Caco-2 (cell line): ENCODE results near the gene CUL9. TPM values are rescaled to one million over a fixed set of nuclear protein-coding genes. Genes with fewer than 3 reads are reported as not detected.
A peak's percentile ranks its signal among the peaks of the same experiment; 100 is the strongest.

Experiments used
- BruUV-seq: library from RNA; stranded (reverse); fragments of 400-500 nt; replicated peaks from 2 replicates; lab custom pipeline; 2021; lab: Mats Ljungman, UMichigan
- CTCF ChIA-PET: fragments of 300-600 bp; sonication (Branson Sonifier 250); formaldehyde crosslinking; loops from one replicate; lab custom pipeline; 2022; ENCODE audit warnings: antibody characterized with exemption; lab: Charles Lee
- POLR2A ChIA-PET: fragments of 300-600 bp; sonication (Branson Sonifier 250); formaldehyde crosslinking; loops from one replicate; lab custom pipeline; 2022; ENCODE audit warnings: antibody characterized with exemption; lab: Charles Lee
- DNase-seq, 2 experiments: peaks; one replicate each; pipeline versions ENCODE4 v3.0.0 to v3.0.0-alpha.2; 2020 to 2022
- H3K27me3 ChIP-seq: replicated peaks from 2 replicates; pipeline ENCODE4 v1.6.0; 2011; ENCODE audit warnings: low read length; ENCODE audit not compliant: control insufficient read depth, insufficient read depth
- H3K36me3 ChIP-seq: 2 replicates; pipeline ENCODE4 v1.5.1; 2011; ENCODE audit warnings: low read length; ENCODE audit not compliant: control insufficient read depth, insufficient read depth
- H3K4me1 ChIP-seq: fragments of 250-450 bp; sonication (Bioruptor Pico); 2 replicates; pipeline ENCODE4 v1.5.1; 2020; ENCODE audit warnings: mild to moderate bottlenecking
- H3K4me3 ChIP-seq: 2 replicates; pipeline ENCODE4 v1.5.1; 2011; ENCODE audit warnings: low read depth, mild to moderate bottlenecking, control low read depth, low read length
- H3K9me3 ChIP-seq: fragments of 250-450 bp; sonication (Bioruptor Pico); 2 replicates; pipeline ENCODE4 v1.5.1; 2020; ENCODE audit warnings: mild to moderate bottlenecking, moderate library complexity
- H3K27ac Mint-ChIP-seq: one replicate; pipeline ENCODE4 v1.8.0; 2022; ENCODE audit warnings: mixed read lengths; ENCODE audit not compliant: unreplicated experiment
- H3K27me3 Mint-ChIP-seq: one replicate; pipeline ENCODE4 v1.8.0; 2022; ENCODE audit warnings: mixed read lengths; ENCODE audit not compliant: insufficient read depth, unreplicated experiment
- H3K36me3 Mint-ChIP-seq: one replicate; pipeline ENCODE4 v1.8.0; 2022; ENCODE audit warnings: mild to moderate bottlenecking, mixed read lengths; ENCODE audit not compliant: insufficient read depth, unreplicated experiment
- H3K4me1 Mint-ChIP-seq: one replicate; pipeline ENCODE4 v1.8.0; 2022; ENCODE audit warnings: low read depth, mixed read lengths; ENCODE audit not compliant: unreplicated experiment
- H3K4me3 Mint-ChIP-seq: one replicate; pipeline ENCODE4 v1.8.0; 2022; ENCODE audit warnings: mild to moderate bottlenecking, moderate library complexity, mixed read lengths; ENCODE audit not compliant: unreplicated experiment
- H3K9me3 Mint-ChIP-seq: one replicate; pipeline ENCODE4 v1.8.0; 2022; ENCODE audit warnings: mixed read lengths; ENCODE audit not compliant: unreplicated experiment
- intact Hi-C: fragments of 100-400 bp; cut with micrococcal nuclease; formaldehyde crosslinking; loops from one replicate; pipeline ENCODE4 v1.10.0; 2022; ENCODE audit not compliant: unreplicated experiment
- total RNA-seq: library from RNA; stranded (reverse); gene quantifications from 2 replicates; pipeline ENCODE4 v1.2.3, GENCODE V29; 2022
- TF ChIP-seq, protein P1 (sequence below), 2 experiments: fragments of 200-600 bp in 1 of 2; IDR thresholded peaks; 1 replicate in 1 of 2; 2 replicates in 1 of 2; pipeline versions ENCODE4 v1.5.1 to v1.8.0; 2011 to 2022; ENCODE audit warnings: antibody characterized with exemption in 1 of 2, control low read depth in 1 of 2, inconsistent platforms in 1 of 2, low read depth in 1 of 2, low read length in 1 of 2, mild to moderate bottlenecking in 1 of 2, moderate library complexity in 1 of 2; ENCODE audit not compliant: insufficient read depth in 1 of 2, severe bottlenecking in 1 of 2, unreplicated experiment in 1 of 2

CUL9 gene
- total RNA-seq, 1 experiment from 2014 or later: 16.7 TPM

DNA sequence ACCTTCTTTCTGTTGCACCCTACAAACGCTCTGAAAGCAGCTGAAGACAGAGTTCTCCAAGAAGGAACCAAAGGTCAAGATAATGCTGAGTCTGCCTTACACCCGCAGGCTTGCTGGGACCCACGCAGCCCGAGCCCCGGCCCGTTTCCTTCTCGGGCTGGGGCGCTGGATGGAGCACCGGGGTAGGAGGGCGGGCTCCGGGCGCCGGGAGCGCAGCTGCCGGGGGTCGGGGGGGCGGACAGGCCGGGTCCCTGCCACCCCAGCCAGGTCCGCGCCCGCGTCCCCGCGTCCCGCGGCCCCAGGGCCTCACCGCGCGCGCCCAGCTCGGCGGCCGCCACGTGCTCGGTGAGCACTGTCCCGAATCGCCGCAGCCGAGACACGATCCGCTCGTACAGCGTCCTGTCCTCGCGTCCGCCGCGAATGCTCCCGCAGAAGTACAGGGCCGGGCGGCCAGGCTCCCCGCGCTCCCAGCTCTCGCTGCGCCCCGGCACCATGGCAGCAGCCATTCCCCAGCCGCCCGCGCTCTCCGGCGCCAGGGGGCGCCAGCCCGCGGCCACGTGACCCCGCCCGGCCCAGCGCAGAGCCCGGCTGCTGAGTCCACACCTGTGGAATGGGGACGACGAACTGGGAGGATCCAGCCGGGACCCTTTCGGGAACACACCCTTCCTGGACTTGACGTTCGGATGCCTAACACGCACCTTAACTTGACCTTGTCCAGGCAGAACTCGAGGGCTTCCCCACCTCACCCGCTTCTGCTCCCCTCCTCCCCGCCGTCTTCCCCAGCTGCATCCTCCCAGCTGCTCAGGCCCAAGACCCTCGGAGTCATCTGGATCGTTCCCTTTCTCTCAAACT, 47.2 kb downstream of the CUL9 start, which contains the start of gene DNPH1:
Gene DNPH1, minus strand, starts transcription at position 531 of the 852 bp plus-strand sequence. Its CDS starts 25 bp downstream, at position 506.
- POLR2A ChIA-PET: interaction anchor here (0.5 to 1.2 kb wide), 5 partner anchors 9 to 197 kb away, joined by 3 to 6 read pairs (median 3); partner anchors contain the start of gene CUL9
- no TSS peak for BruUV-seq
- no peaks in the 10 kb centered on the region for H3K36me3 ChIP-seq
- H3K9me3 Mint-ChIP-seq: no peaks in the 10 kb centered on the region
- TF ChIP-seq, protein P1, sequence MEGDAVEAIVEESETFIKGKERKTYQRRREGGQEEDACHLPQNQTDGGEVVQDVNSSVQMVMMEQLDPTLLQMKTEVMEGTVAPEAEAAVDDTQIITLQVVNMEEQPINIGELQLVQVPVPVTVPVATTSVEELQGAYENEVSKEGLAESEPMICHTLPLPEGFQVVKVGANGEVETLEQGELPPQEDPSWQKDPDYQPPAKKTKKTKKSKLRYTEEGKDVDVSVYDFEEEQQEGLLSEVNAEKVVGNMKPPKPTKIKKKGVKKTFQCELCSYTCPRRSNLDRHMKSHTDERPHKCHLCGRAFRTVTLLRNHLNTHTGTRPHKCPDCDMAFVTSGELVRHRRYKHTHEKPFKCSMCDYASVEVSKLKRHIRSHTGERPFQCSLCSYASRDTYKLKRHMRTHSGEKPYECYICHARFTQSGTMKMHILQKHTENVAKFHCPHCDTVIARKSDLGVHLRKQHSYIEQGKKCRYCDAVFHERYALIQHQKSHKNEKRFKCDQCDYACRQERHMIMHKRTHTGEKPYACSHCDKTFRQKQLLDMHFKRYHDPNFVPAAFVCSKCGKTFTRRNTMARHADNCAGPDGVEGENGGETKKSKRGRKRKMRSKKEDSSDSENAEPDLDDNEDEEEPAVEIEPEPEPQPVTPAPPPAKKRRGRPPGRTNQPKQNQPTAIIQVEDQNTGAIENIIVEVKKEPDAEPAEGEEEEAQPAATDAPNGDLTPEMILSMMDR (IDR thresholded peaks at IDR 0.05; ENCODE audit: insufficient read depth in 1 of 2, low read depth in 1 of 2, low read length in 1 of 2, severe bottlenecking in 1 of 2, unreplicated experiment in 1 of 2): peak; percentile 52 to 91
- peaks cover 5% of the 10 kb centered on the region for H3K27me3 Mint-ChIP-seq
- H3K4me1 Mint-ChIP-seq: peaks cover 5% of the 10 kb centered on the region
- intact Hi-C loops: loop anchor here (2.0 to 5.0 kb wide), 2 partner anchors 34 to 57 kb away; partner anchors contain the start of gene SRF
- H3K27ac Mint-ChIP-seq: peak within 1 kb of the TSS; percentile 75
- H3K4me3 Mint-ChIP-seq: peak within 1 kb of the TSS; percentile 74
- H3K36me3 Mint-ChIP-seq: peaks cover 9% of the 10 kb centered on the region
- H3K27me3 ChIP-seq: no peaks in the 10 kb centered on the region
- CTCF ChIA-PET: interaction anchor here (0.6 to 2.2 kb wide), 16 partner anchors 8 to 277 kb away, joined by 3 to 19 read pairs (median 4); partner anchors contain the start of genes CUL9, PPP2R5D, TTBK1 and ZNF318
- H3K4me3 ChIP-seq: peak within 1 kb of the TSS; percentile 64
- peaks cover 11% of the 10 kb centered on the region for H3K4me1 ChIP-seq
- DNase-seq: peak; percentile 73 to 91
- no peaks in the 10 kb centered on the region for H3K9me3 ChIP-seq

DNA sequence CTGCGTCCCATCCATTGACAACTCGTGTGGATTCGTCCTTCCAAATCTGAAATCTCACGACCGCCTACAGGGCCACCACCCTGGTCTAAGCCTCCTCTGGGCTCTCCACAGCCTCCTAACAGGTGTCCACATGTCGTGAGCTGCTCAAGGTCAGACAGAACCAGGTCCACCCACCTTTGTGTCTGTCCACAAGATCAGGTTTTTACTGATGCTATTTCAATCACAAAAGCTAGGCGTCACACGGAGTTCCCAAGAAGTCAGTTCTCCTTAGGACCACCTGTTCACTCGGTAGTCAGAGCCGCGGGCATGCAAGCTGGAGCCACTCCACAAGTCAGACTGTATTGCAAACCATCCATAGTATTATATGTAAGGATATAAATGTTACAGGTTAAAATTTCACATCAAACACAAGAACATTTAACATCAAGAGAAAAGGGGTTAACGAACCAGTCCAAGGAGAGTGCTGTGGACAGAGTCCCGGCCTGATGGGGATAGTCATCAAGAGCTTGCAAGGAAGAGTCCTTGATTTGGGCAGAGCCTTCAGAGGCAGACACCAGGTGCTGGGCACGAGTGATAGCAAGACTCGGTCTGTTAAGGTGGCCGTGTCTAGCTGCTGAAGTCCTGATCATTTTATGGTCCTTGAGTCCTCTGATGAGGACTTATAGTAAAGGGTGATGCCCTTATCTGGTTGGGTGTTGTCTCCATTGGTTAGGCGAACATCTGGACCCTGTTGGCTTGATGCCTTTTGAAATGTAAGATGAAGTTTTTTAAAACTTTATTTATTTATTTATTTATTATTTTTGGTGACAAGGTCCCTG, 48.0 kb downstream of the CUL9 start:
- H3K27me3 Mint-ChIP-seq: peaks cover 5% of the 10 kb centered on the region
- no TSS peak for BruUV-seq
- H3K27ac Mint-ChIP-seq: peak overlapping the region; percentile 75

More for the DNA sequence above, 48.0 kb downstream of the CUL9 start:
- H3K27me3 ChIP-seq: no peaks in the 10 kb centered on the region
- Mint-ChIP-seq H3K4me3 (peak overlapping the region; percentile 74), H3K4me1 (peaks cover 5% of the 10 kb centered on the region), H3K36me3 (peaks cover 9% of the 10 kb centered on the region), H3K9me3 (no peaks in the 10 kb centered on the region)
- H3K4me1 ChIP-seq: peaks cover 11% of the 10 kb centered on the region
- CTCF ChIA-PET: interaction anchor here (0.6 to 2.2 kb wide), 10 partner anchors 13 to 1546 kb away, joined by 3 to 19 read pairs (median 6); partner anchors contain the start of genes TTBK1 and ZNF318
- no peaks in the 10 kb centered on the region for H3K9me3 ChIP-seq
- POLR2A ChIA-PET: interaction anchor here (1.0 to 1.2 kb wide), 2 partner anchors 8 to 48 kb away, joined by 3 to 4 read pairs; partner anchors contain the start of gene CUL9
- DNase-seq: no peak
- TF ChIP-seq, protein P1 (IDR thresholded peaks at IDR 0.05; ENCODE audit: insufficient read depth in 1 of 2, low read depth in 1 of 2, low read length in 1 of 2, severe bottlenecking in 1 of 2, unreplicated experiment in 1 of 2): no peak
- H3K4me3 ChIP-seq: peak overlapping the region; percentile 28; the same call in 1 of the 2 replicates
- no peaks in the 10 kb centered on the region for H3K36me3 ChIP-seq
- intact Hi-C loops: loop anchor here (2.0 to 5.0 kb wide), 2 partner anchors 33 to 58 kb away; partner anchors contain the start of gene SRF
